ENCODE measurements around the gene MCM5. TPM values are rescaled to one million over a fixed set of nuclear protein-coding genes. Genes with fewer than 3 reads are reported as not detected.
A peak's percentile ranks its signal among the peaks of the same experiment; 100 is the strongest.

The MCM5 gene
- total and polyA plus RNA-seq, 2 of the 13 experiments (the other 11 are each of a cell fraction or from before 2014, with no cell fraction given) = 40.2 to 93.5 TPM

- FAIRE-seq = no peak
- intact Hi-C loops (cut with micrococcal nuclease; ENCODE audit: unreplicated experiment) (no loop called here), in situ Hi-C loops (cut with HindIII; ENCODE audit: extremely low pct_ligation_motif_present, low pct_unique_long_range_greater_than_20kb) (no loop called here)
- no peak for DNase-seq (ENCODE audit: low spot score)
- Histone ChIP-seq H3K9ac (ENCODE audit: insufficient read depth, low read depth, low read length) (peak overlapping the region; percentile 90), H3K4me2 (ENCODE audit: low read depth, low read length) (peak overlapping the region; percentile 93), H3K36me3 (replicated peaks in 1 of 2; ENCODE audit: control insufficient read depth in 1 of 2, insufficient read depth in 2 of 2, low read length in 2 of 2) (peaks cover 3 to 20% of the 10 kb centered on the region in 2 experiments; a peak in 3 of 5 replicates), H2AFZ (ENCODE audit: low read length) (no peak overlapping the region), H3K4me3 (replicated peaks in 1 of 3; ENCODE audit: insufficient read depth in 1 of 3, low read depth in 2 of 3, low read length in 3 of 3) (peak overlapping the region; percentile 88 to 97 (median 89)), H3K4me1 (ENCODE audit: insufficient read depth, low read length) (peaks cover 73% of the 10 kb centered on the region), H3K27ac (ENCODE audit: extremely low read length, insufficient read depth, low read length) (peak overlapping the region; percentile 88), H3K27me3 (ENCODE audit: control insufficient read depth in 1 of 2, insufficient read depth in 2 of 2, low read length in 2 of 2) (no peaks in the 10 kb centered on the region), H3K79me2 (ENCODE audit: insufficient read depth, low read length) (peaks cover 10% of the 10 kb centered on the region), H3K9me3 (ENCODE audit: low read length) (no peaks in the 10 kb centered on the region), H4K20me1 (ENCODE audit: insufficient read depth, low read length) (no peaks in the 10 kb centered on the region)
- BruUV-seq (replicated peaks) = TSS peak; percentile 54
- ChIA-PET CTCF (ENCODE audit: low intra/inter-chr PET ratio, low total read pairs) (interaction anchor here (1.1 kb wide), 1 partner anchor 50 kb away, joined by 3 read pairs; no protein-coding TSS in a partner anchor), POLR2A (no interaction called here)
- TF ChIP-seq ZNF24 (IDR thresholded peaks at IDR 0.05) (no peak), SNAPC5 (CRISPR knock-in tag; IDR thresholded peaks at IDR 0.05; ENCODE audit: borderline replicate concordance) (no peak), ATF7-NPFF (CRISPR knock-in tag; IDR thresholded peaks at IDR 0.05; ENCODE audit: low read depth) (no peak), MXI1 (IDR thresholded peaks at IDR 0.05; ENCODE audit: borderline replicate concordance, low read depth, low read length) (no peak), AGO2 (optimal IDR thresholded peaks at IDR 0.05; ENCODE audit: low read depth, low read length) (peak; percentile 29), TEF (CRISPR knock-in tag; IDR thresholded peaks at IDR 0.05) (no peak), THAP8 (CRISPR knock-in tag; IDR thresholded peaks at IDR 0.05; ENCODE audit: borderline replicate concordance) (no peak), ZFP82 (CRISPR knock-in tag; IDR thresholded peaks at IDR 0.05; ENCODE audit: borderline replicate concordance) (no peak), FOXP4 (CRISPR knock-in tag; IDR thresholded peaks at IDR 0.05) (no peak), PHF5A (CRISPR knock-in tag; IDR thresholded peaks at IDR 0.05; ENCODE audit: low read depth, unreplicated experiment) (no peak), NR3C1 (CRISPR knock-in tag; IDR thresholded peaks at IDR 0.05) (no peak), ZFP36 (IDR thresholded peaks at IDR 0.05; ENCODE audit: borderline replicate concordance, low read depth, low read length, partially characterized antibody) (no peak), DNMT1 (CRISPR knock-in tag; IDR thresholded peaks at IDR 0.05) (0 out of 2 replicates have a peak, but pooled peaks have one; percentile 36)
- ATAC-seq = peak; percentile 12
- 6% methylated on average over 10 of the region's 20 CpGs for WGBS (ENCODE audit: low lambda C conversion rate)
Measured at GRCh38 chr22:35400501-35400790, 506 bp downstream of the MCM5 start.

Measured in HepG2 (cell line).